Tibial nerve (tissue), 4 donors: ENCODE measurements around the gene MDM4. TPM values are rescaled to one million over a fixed set of nuclear protein-coding genes. Genes with fewer than 3 reads are reported as not detected.

Experiments
- DNase-seq, 2 donors: peaks; one replicate each; pipeline ENCODE4 v3.0.0-alpha.2; 2019; ENCODE audit warnings: low spot score in 2 of 2
- H3K27ac ChIP-seq, 4 donors: fragments of 200-600 bp; sonication (generic) in 3 of 4; one replicate each; pipeline ENCODE4 v1.5.1; 2017 to 2019; ENCODE audit warnings: mild to moderate bottlenecking in 1 of 4
- H3K27me3 ChIP-seq, 2 donors: fragments of 200-600 bp; sonication (generic) in 1 of 2; one replicate each; pipeline versions ENCODE4 v1.5.1 to v1.6.0; 2017 to 2019
- H3K36me3 ChIP-seq, 3 donors: fragments of 200-600 bp; sonication (generic); one replicate each; pipeline ENCODE4 v1.5.1; 2018 to 2019
- H3K4me1 ChIP-seq, 4 donors: fragments of 200-600 bp; sonication (generic) in 3 of 4; one replicate each; pipeline ENCODE4 v1.5.1; 2017 to 2019
- H3K4me3 ChIP-seq, 4 donors: fragments of 200-600 bp; sonication (generic) in 3 of 4; one replicate each; pipeline ENCODE4 v1.5.1; 2017 to 2019; ENCODE audit warnings: mild to moderate bottlenecking in 1 of 4, moderate library complexity in 1 of 4
- H3K9me3 ChIP-seq, 4 donors: fragments of 200-600 bp; sonication (generic) in 3 of 4; one replicate each; pipeline ENCODE4 v1.5.1; 2017 to 2019
- EP300 ChIP-seq, 2 donors: sonication (generic); formaldehyde crosslinking; IDR thresholded peaks; one replicate each; pipeline ENCODE4 v1.6.1; 2017; ENCODE audit warnings: antibody characterized with exemption in 2 of 2, mild to moderate bottlenecking in 1 of 2
- POLR2A ChIP-seq, 2 donors: fragments of 450-650 bp; IDR thresholded peaks; one replicate each; pipeline ENCODE4 v1.6.1; 2017; ENCODE audit warnings: antibody characterized with exemption in 2 of 2, mild to moderate bottlenecking in 2 of 2, moderate library complexity in 2 of 2
- WGBS, 2 donors: methylation state at CpG; one replicate each; pipeline ENCODE4 v1.1.5; 2018; 5-methylcytosine and 5-hydroxymethylcytosine counted together
- total RNA-seq, 4 donors: library from RNA; depleted of rRNA; stranded (reverse); fragments of >200 nt; gene quantifications; one replicate each; pipeline ENCODE4 v1.1.0, GENCODE V29; 2016
- TF ChIP-seq, protein P1 (sequence below), 5 experiments: fragments of 200-600 bp in 3 of 5; fragments of 450-650 bp in 2 of 5; sonication (generic) in 3 of 5; IDR thresholded peaks; one replicate each; pipeline ENCODE4 v1.5.1; 2016 to 2019; ENCODE audit warnings: antibody characterized with exemption in 5 of 5, mild to moderate bottlenecking in 3 of 5, moderate library complexity in 2 of 5

MDM4 gene
- total RNA-seq, 4 donors from 2014 or later = 83.0 to 113 (median 101) TPM

DNA sequence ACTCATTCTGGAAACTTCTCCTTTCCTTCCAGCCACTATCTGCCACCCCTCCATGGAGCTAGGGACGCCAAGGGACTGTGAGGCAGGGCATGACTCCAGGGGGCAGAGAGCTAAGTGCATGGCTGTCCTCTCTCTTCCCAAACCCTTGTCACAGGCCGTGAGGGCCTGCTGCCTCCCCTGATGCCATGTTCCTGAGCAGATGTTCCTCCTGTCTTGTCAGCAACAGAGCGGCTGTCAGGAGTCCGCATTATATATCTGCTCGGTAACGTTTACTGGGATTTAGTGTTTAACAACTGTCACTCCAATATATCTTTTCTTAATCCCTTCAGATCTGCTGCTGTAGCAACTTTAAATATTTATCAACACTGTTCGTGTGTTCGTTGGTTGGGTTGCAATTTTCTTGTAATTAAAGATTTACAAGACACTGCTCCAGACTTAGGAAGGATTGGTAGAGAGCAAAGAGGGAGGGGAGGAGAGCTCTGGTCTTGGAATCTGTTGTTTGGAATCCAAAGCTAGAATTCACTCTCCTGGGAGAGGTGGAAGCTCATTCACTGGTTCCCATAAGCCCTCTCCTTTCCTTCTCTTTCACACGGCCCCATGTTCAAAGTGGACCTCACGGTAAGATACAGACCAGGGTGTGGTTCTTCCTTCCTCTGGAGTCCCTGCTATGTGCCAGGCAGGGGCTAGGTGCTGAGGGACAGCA, 76.2 kb downstream of the MDM4 start:
- no peak overlapping the region for H3K4me3 ChIP-seq
- no peaks in the 10 kb centered on the region for H3K36me3 ChIP-seq
- H3K9me3 ChIP-seq = no peaks in the 10 kb centered on the region
- no peaks in the 10 kb centered on the region for H3K4me1 ChIP-seq
- H3K27me3 ChIP-seq = no peaks in the 10 kb centered on the region
- no peak for DNase-seq
- 44 to 58% methylated on average over 10 of the region's 10 CpGs for WGBS, 2 donors
- H3K27ac ChIP-seq = no peak overlapping the region
- TF ChIP-seq EP300 (IDR thresholded peaks at IDR 0.05) = no peak
- no peak for TF ChIP-seq POLR2A (IDR thresholded peaks at IDR 0.05)
- TF ChIP-seq, protein P1, sequence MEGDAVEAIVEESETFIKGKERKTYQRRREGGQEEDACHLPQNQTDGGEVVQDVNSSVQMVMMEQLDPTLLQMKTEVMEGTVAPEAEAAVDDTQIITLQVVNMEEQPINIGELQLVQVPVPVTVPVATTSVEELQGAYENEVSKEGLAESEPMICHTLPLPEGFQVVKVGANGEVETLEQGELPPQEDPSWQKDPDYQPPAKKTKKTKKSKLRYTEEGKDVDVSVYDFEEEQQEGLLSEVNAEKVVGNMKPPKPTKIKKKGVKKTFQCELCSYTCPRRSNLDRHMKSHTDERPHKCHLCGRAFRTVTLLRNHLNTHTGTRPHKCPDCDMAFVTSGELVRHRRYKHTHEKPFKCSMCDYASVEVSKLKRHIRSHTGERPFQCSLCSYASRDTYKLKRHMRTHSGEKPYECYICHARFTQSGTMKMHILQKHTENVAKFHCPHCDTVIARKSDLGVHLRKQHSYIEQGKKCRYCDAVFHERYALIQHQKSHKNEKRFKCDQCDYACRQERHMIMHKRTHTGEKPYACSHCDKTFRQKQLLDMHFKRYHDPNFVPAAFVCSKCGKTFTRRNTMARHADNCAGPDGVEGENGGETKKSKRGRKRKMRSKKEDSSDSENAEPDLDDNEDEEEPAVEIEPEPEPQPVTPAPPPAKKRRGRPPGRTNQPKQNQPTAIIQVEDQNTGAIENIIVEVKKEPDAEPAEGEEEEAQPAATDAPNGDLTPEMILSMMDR (IDR thresholded peaks at IDR 0.05) = no peak

DNA sequence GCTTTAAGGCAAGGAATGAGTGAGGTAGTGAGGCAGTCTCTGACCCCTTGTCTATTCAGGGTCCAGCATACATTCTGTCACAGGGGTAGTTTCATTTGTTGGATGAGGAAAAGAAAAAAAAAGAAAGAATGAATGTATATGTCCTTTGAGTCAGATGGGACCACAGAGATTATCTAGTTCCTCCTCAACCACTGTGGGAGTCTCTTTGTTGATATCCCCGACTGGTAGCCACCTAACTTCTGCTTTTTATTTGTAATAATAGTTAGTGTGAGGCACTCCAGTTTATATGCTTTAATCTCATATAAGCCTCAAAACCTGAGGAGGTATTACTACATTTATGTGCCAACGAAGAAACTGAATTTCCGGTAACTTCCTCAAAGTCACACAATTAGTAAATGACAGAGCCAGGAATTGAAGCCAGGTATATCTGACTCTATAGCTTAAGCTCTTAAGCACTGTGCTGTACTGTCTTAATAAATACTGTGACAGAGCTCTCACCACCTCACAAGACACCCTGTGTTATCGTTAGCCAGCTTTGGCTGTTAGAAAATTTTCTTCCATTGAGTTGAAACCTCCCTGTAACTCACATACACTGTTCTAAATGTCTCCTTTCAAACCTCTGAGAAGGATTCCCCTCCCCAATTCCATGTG, 82.2 kb downstream of the MDM4 start:
- no peak for DNase-seq
- no peak overlapping the region for H3K4me3 ChIP-seq
- no peaks in the 10 kb centered on the region for H3K27me3 ChIP-seq
- TF ChIP-seq, protein P1 (IDR thresholded peaks at IDR 0.05) = no peak
- no peak for TF ChIP-seq POLR2A (IDR thresholded peaks at IDR 0.05)
- no peak for TF ChIP-seq EP300 (IDR thresholded peaks at IDR 0.05)
- H3K36me3 ChIP-seq = no peaks in the 10 kb centered on the region
- H3K4me1 ChIP-seq = no peaks in the 10 kb centered on the region
- H3K27ac ChIP-seq = no peak overlapping the region
- WGBS, 2 donors = 76 to 83% methylated on average over 4 of the region's 4 CpGs
- no peaks in the 10 kb centered on the region for H3K9me3 ChIP-seq

DNA sequence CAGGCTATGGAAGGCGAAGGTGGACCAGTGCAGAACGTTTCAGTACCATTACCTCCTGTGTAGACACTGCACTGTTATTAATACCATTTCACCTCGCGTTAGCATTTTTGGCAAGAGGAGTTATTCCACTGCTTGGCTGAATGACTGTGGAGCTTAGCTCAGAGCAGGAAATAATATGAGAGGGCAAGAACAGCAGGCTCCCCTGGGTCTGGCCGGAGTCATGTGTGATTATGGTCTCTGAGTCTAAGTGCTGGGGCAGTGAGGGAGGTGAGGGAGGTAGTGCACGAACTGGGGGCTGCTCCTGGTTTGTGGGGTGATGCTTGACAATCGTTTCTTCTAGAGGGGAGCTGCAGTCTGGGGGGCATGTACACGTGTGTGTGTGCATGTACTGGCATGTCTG, 82.9 kb downstream of the MDM4 start:
- no peaks in the 10 kb centered on the region for H3K27me3 ChIP-seq
- no peaks in the 10 kb centered on the region for H3K9me3 ChIP-seq
- WGBS, 2 donors = 57 to 68% methylated on average over 8 of the region's 8 CpGs
- DNase-seq = no peak
- no peaks in the 10 kb centered on the region for H3K36me3 ChIP-seq
- TF ChIP-seq EP300 (IDR thresholded peaks at IDR 0.05) (no peak), POLR2A (IDR thresholded peaks at IDR 0.05) (no peak)
- TF ChIP-seq, protein P1 (IDR thresholded peaks at IDR 0.05) = no peak
- no peaks in the 10 kb centered on the region for H3K4me1 ChIP-seq
- H3K27ac ChIP-seq = no peak overlapping the region
- H3K4me3 ChIP-seq = no peak overlapping the region

DNA sequence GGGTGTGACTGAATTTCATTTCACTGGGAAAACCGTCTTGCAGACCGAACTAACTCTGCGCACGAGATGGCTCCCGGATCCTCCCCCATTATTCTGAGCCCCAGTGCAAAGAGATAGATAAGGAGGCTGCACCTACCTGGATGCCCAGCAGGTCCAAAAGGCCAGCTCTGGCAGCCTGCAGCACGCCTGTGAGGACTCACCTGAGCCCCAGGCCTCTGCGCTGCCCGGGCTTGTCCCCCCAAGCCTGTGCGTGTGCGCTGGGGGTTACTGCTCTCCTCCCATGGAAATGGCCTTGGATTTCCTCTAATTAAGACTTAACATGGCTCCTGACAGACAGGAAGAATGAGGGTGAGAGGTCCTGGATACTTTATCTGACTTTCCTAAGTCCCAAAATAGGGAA, 83.4 kb downstream of the MDM4 start:
- Histone ChIP-seq H3K27ac (no peak overlapping the region), H3K27me3 (no peaks in the 10 kb centered on the region), H3K4me1 (no peaks in the 10 kb centered on the region), H3K36me3 (no peaks in the 10 kb centered on the region), H3K9me3 (no peaks in the 10 kb centered on the region), H3K4me3 (no peak overlapping the region)
- TF ChIP-seq EP300 (IDR thresholded peaks at IDR 0.05) = no peak
- no peak for TF ChIP-seq POLR2A (IDR thresholded peaks at IDR 0.05)
- TF ChIP-seq, protein P1 (IDR thresholded peaks at IDR 0.05) = no peak
- WGBS, 2 donors = 80 to 95% methylated on average over 10 of the region's 10 CpGs
- DNase-seq = no peak

DNA sequence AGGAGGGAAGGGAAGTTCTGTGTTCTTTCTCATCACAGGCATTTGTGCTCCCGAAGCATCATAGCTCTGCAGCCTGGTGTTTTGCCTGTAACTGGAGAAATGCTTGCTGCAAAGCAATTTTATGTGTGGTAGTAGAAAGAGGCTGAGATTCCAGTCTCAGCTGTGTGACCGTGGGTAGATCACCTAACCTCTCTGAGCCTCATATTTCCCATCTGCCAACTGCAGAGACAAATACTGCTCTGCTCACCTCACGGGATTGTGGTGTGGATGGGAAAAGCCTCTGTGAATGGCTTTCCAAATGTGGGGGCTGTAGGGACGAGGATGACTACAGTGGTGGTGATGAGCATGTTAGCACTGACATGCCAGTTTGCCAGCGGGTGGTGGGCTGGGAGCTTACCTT, 84.0 kb downstream of the MDM4 start:
- WGBS, 2 donors = 81 to 87% methylated on average over 5 of the region's 5 CpGs
- TF ChIP-seq POLR2A (IDR thresholded peaks at IDR 0.05) = no peak
- TF ChIP-seq, protein P1 (IDR thresholded peaks at IDR 0.05) = no peak
- no peak for TF ChIP-seq EP300 (IDR thresholded peaks at IDR 0.05)
- H3K4me1 ChIP-seq = no peaks in the 10 kb centered on the region
- no peak overlapping the region for H3K27ac ChIP-seq
- H3K9me3 ChIP-seq = no peaks in the 10 kb centered on the region
- no peaks in the 10 kb centered on the region for H3K27me3 ChIP-seq
- DNase-seq = no peak
- no peak overlapping the region for H3K4me3 ChIP-seq
- no peaks in the 10 kb centered on the region for H3K36me3 ChIP-seq
